Kidney (tissue), 14 donors: ENCODE data around the gene IL4I1. TPM values are rescaled to one million over a fixed set of nuclear protein-coding genes. Genes with fewer than 3 reads are reported as not detected.
A peak's percentile ranks its signal among the peaks of the same experiment; 100 is the strongest.

Source experiments
- DNase-seq, 5 donors: peaks; one replicate each; pipeline ENCODE4 v3.0.0-alpha.2; 2013 to 2020
- FAIRE-seq: peaks from 2 replicates; lab custom pipeline; 2012; peaks lifted over from hg19 to GRCh38; lab: Jason Lieb, UNC
- H3K27ac ChIP-seq, 2 donors: one replicate each; pipeline ENCODE4 v1.7.0; 2013; ENCODE audit warnings: low read depth in 2 of 2, low read length in 2 of 2, inconsistent platforms in 1 of 2
- H3K27me3 ChIP-seq: one replicate; pipeline ENCODE4 v1.7.1; 2013; ENCODE audit warnings: low read length, inconsistent platforms; ENCODE audit not compliant: control insufficient read depth, insufficient read depth
- H3K36me3 ChIP-seq, 3 donors: one replicate each; pipeline versions ENCODE4 v1.7.0 to v1.7.1; 2013; ENCODE audit warnings: low read length in 3 of 3, control low read depth in 1 of 3, inconsistent platforms in 1 of 3; ENCODE audit not compliant: insufficient read depth in 3 of 3, control insufficient read depth in 2 of 3
- H3K4me1 ChIP-seq, 3 donors: one replicate each; pipeline versions ENCODE4 v1.7.0 to v1.7.1; 2013; ENCODE audit warnings: low read length in 3 of 3, inconsistent platforms in 1 of 3, low read depth in 1 of 3; ENCODE audit not compliant: control insufficient read depth in 2 of 3, insufficient read depth in 2 of 3
- H3K4me3 ChIP-seq, 3 donors: one replicate each; pipeline versions ENCODE4 v1.7.0 to v1.8.1; 2013; ENCODE audit warnings: low read length in 3 of 3, control low read depth in 1 of 3, inconsistent platforms in 1 of 3
- H3K9ac ChIP-seq, 3 donors: one replicate each; pipeline versions ENCODE4 v1.7.0 to v1.7.1; 2013; ENCODE audit warnings: low read length in 3 of 3, control low read depth in 1 of 3, inconsistent platforms in 1 of 3
- H3K9me3 ChIP-seq, 3 donors: one replicate each; pipeline versions ENCODE4 v1.7.0 to v1.7.1; 2013; ENCODE audit warnings: low read length in 3 of 3, control low read depth in 1 of 3, inconsistent platforms in 1 of 3; ENCODE audit not compliant: control insufficient read depth in 2 of 3, insufficient read depth in 1 of 3
- CTCF ChIP-seq: IDR thresholded peaks from 3 replicates; pipeline ENCODE4 v1.5.1; 2012; ENCODE audit warnings: mild to moderate bottlenecking, moderate library complexity, borderline replicate concordance; ENCODE audit not compliant: insufficient read depth; ENCODE audit errors: extremely low read depth
- intact Hi-C: fragments of 100-400 bp; cut with DNase I; formaldehyde crosslinking; loops from one replicate; pipeline ENCODE4 v1.11.1; 2022
- polyA plus RNA-seq: library from polyadenylated mRNA; stranded (reverse); fragments of 350-450 nt; fragmentation: Illumina TruSeq; extraction: RNeasy Lipid Tissue Mini Kit (QIAGEN cat#74804); gene quantifications from one replicate; pipeline ENCODE4 v1.2.3, GENCODE V29; 2014; ENCODE audit warnings: low read depth, low replicate concordance; ENCODE audit not compliant: insufficient read depth
- total RNA-seq: library from RNA; stranded (reverse); fragmentation: NEBNext Ultra II Directional; extraction: Animal tissue kit (Norgen Biotek cat#: 25700); gene quantifications from one replicate; pipeline ENCODE4 v1.2.1, GENCODE V29; 2021
- donor health status: control.
- donor health status: control.
- donor health status: control.
- donor health status: control.
- donor health status: control.
- donor health status: DM: yes; HTN: yes; CAD: no.
- donor health status: Normal renal cell carcinoma (clear cell type).

IL4I1 gene
- total and polyA plus RNA-seq, 2 donors from 2014 or later, result 0.82 to 12.8 TPM

GRCh38 chr19:49877020-49877878 lies 19.4 kb downstream of the IL4I1 start, which contains the start of the genes AKT1S1 and TBC1D17:
TSS of gene AKT1S1 (minus strand) at chr19:49877355. CDS start at chr19:49873295, 4,060 bp downstream.
TSS of gene TBC1D17 (plus strand) at chr19:49877702. CDS start at chr19:49877724, 22 bp downstream.
- H3K27ac ChIP-seq, result peak within 1 kb of the TSS; percentile 99 to 100
- H3K9ac ChIP-seq, result peak within 1 kb of the TSS; percentile 91 to 99 (median 98)
- H3K36me3 ChIP-seq, result peaks cover 3 to 35% (median 18%) of the 10 kb centered on the region in 3 donors
- H3K27me3 ChIP-seq, result no peaks in the 10 kb centered on the region
- no peaks in the 10 kb centered on the region for H3K9me3 ChIP-seq
- DNase-seq (peak; percentile 100), FAIRE-seq (peak; percentile 99)
- H3K4me1 ChIP-seq, result peaks cover 0 to 18% (median 14%) of the 10 kb centered on the region in 3 donors
- no peak for TF ChIP-seq CTCF
- H3K4me3 ChIP-seq, result peak within 1 kb of the TSS; percentile 91 to 99 (median 97)
- intact Hi-C loops, result no loop called here

GRCh38 chr19:49876422-49877019 lies 20.2 kb downstream of the IL4I1 start:
- no peak for TF ChIP-seq CTCF
- peak; percentile 98 for FAIRE-seq

GRCh38 chr19:49875857-49876421 lies 20.7 kb downstream of the IL4I1 start:
- FAIRE-seq (no peak), DNase-seq (peak; percentile 70 to 93 (median 88))
- intact Hi-C loops, result no loop called here
- TF ChIP-seq CTCF, result no peak
- H3K9ac ChIP-seq, result peak overlapping the region; percentile 91 to 98 (median 92)
- no peaks in the 10 kb centered on the region for H3K9me3 ChIP-seq
- H3K4me3 ChIP-seq, result peak overlapping the region; percentile 91 to 99 (median 94)
- peaks cover 3 to 25% (median 8%) of the 10 kb centered on the region in 3 donors for H3K36me3 ChIP-seq
- peak overlapping the region; percentile 99 to 100 for H3K27ac ChIP-seq
- peaks cover 0 to 18% (median 14%) of the 10 kb centered on the region in 3 donors for H3K4me1 ChIP-seq
- no peaks in the 10 kb centered on the region for H3K27me3 ChIP-seq

More at GRCh38 chr19:49876422-49877019, 20.2 kb downstream of the IL4I1 start:
- Histone ChIP-seq H3K4me1 (peaks cover 0 to 18% (median 14%) of the 10 kb centered on the region in 3 donors), H3K9me3 (no peaks in the 10 kb centered on the region), H3K27me3 (no peaks in the 10 kb centered on the region), H3K4me3 (peak overlapping the region; percentile 91 to 99 (median 97)), H3K9ac (peak overlapping the region; percentile 91 to 99 (median 98)), H3K27ac (peak overlapping the region; percentile 99 to 100), H3K36me3 (peaks cover 3 to 28% (median 14%) of the 10 kb centered on the region in 3 donors)
- DNase-seq, result peak; percentile 99 to 100 (median 99)
- intact Hi-C loops, result no loop called here
